Stimulated activated CD8-positive, alpha-beta memory T cell treated with anti-CD3 and anti-CD28 coated beads, Interleukin-7, amount 100 ng/mL, for 24 hours (primary cell): ENCODE results near the gene CFAP97D2.

ENCODE experiments used
- DNase-seq: peaks from one replicate; pipeline ENCODE4 v3.0.0-alpha.2; 2020; ENCODE audit warnings: low read depth

The CFAP97D2 gene

GRCh38 chr13:114269281-114269770 lies 90.3 kb downstream of the CFAP97D2 start:
- no peak for DNase-seq
